ACC112 (cell line): ENCODE data around the gene WWTR1.

ENCODE experiments used
- H2AFZ ChIP-seq: fragments of 200-600 bp; sonication (generic); one replicate; pipeline ENCODE4 v1.6.0; 2017; ENCODE audit warnings: antibody characterized with exemption, low read length; ENCODE audit not compliant: unreplicated experiment
- H3K27ac ChIP-seq: fragments of 200-600 bp; sonication (generic); 2 replicates; pipeline ENCODE4 v1.5.1; 2014; ENCODE audit warnings: low read depth, mild to moderate bottlenecking, antibody characterized with exemption, low read length, moderate library complexity
- H3K27me3 ChIP-seq: fragments of 200-600 bp; sonication (generic); 2 replicates; pipeline ENCODE4 v1.6.1; 2014; ENCODE audit warnings: mild to moderate bottlenecking, antibody characterized with exemption, low read length, moderate library complexity, mixed read lengths; ENCODE audit not compliant: insufficient read depth
- H3K36me3 ChIP-seq: fragments of 200-600 bp; sonication (generic); 2 replicates; pipeline ENCODE4 v1.6.1; 2016; ENCODE audit warnings: mild to moderate bottlenecking, antibody characterized with exemption, low read length, moderate library complexity, mixed read lengths; ENCODE audit not compliant: insufficient read depth
- H3K4me1 ChIP-seq: fragments of 200-600 bp; sonication (generic); one replicate; pipeline ENCODE4 v1.6.1; 2016; ENCODE audit warnings: low read length, mixed read lengths; ENCODE audit not compliant: insufficient read depth, unreplicated experiment, control insufficient read depth
- H3K4me3 ChIP-seq: fragments of 200-600 bp; sonication (generic); 2 replicates; pipeline ENCODE4 v1.5.1; 2014; ENCODE audit warnings: mild to moderate bottlenecking, low read depth, low read length
- H3K79me2 ChIP-seq: fragments of 200-600 bp; sonication (generic); one replicate; pipeline ENCODE4 v1.6.0; 2016; ENCODE audit warnings: low read length; ENCODE audit not compliant: control insufficient read depth, unreplicated experiment, insufficient read depth

Gene WWTR1

DNA sequence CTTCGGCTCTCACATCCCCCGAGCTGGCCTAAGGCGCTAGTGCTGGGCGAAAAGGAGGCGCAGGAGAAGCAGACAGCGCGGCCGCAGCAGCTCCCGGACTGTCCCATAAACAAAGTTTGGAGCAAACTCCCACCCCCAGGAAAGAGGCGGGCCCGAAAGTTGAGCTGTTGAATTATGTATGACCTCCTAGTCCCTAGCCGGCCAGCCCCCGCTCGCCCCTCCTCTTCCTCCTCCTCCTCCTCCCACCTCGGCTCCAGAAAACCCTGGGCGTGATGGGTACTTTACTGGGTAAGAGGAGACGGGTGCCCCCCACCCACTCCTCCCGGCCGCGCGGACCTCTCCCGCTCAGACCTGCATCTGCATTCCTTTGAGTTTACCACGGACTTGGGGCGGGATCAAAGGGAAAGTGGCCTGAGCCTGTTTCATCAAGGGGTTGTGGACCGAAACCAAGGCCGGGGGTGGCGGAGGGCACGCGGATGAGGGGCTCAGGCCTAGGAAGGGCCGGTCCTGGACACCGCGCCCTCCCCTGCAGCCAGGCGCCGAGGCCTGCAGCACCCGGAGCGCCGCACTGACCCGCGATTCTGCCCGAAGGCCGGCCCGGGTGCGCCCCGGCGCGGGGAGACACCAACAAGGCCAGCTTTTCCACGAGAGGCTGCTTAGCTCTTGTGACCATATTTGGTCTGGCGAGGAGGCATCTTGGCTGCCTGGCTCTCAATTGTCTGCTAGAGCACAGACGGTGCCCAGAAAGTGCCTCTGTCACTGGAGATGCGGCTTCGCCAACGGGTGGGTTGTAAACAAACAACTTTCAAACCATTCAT, at the start of gene WWTR1:
TSS of gene WWTR1 (minus strand) at position 100 of the 818 bp plus-strand sequence. CDS start 719 bp downstream, outside the sequence.
- peak within 1 kb of the TSS; percentile 91 for H3K27ac ChIP-seq
- H2AFZ ChIP-seq: peak within 1 kb of the TSS; percentile 58
- peaks cover 42% of the 10 kb centered on the region for H3K79me2 ChIP-seq
- no peaks in the 10 kb centered on the region for H3K27me3 ChIP-seq
- H3K36me3 ChIP-seq: peaks cover 6% of the 10 kb centered on the region
- peak within 1 kb of the TSS; percentile 99 for H3K4me3 ChIP-seq
- peaks cover 44% of the 10 kb centered on the region for H3K4me1 ChIP-seq

DNA sequence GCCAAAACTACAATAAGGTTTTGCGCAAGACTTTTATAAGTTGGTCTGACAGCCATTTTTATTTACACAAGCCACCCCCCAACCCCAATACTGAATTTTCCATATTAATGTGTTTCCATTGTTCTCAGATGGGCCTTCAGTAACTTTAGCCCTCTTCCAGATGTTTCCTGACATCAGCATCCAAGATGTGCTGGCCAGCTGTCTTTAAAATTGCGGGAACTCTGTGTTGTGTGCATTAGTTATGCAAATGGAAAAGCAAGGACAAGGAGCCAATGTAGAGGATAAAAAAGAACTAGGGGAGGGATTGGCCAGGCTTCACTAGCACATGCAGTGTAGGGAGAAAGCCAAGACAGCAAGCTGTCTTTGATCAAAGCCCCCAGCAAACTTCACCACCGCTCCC, 49.1 kb upstream of the WWTR1 start:
- Histone ChIP-seq H3K4me1 (peaks cover 23% of the 10 kb centered on the region), H3K27me3 (no peaks in the 10 kb centered on the region), H3K79me2 (no peaks in the 10 kb centered on the region)

DNA sequence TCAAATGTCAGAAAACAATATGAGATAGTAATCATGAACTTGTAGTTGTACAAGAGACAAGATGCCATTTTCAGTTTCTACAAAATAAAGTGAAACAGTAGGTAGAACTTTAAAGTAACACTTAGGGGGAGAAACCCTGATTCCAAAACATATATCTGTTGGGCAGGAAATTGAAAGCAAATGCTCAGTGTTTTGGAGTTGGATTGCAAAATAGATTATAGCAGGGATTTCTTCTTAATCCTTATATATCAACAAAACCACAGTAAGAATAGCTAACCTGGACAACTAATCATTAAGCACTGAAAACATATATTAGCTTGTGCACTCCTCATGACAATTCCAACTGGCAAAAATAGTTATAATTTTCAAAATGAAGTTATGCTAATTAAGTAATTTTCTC, 47.6 kb upstream of the WWTR1 start:
- H3K4me3 ChIP-seq: no peak overlapping the region
- no peaks in the 10 kb centered on the region for H3K36me3 ChIP-seq
- peak overlapping the region; percentile 65 for H2AFZ ChIP-seq
- H3K4me1 ChIP-seq: peaks cover 24% of the 10 kb centered on the region
- no peaks in the 10 kb centered on the region for H3K27me3 ChIP-seq
- no peak overlapping the region for H3K27ac ChIP-seq
- no peaks in the 10 kb centered on the region for H3K79me2 ChIP-seq

More for the DNA sequence above, 49.1 kb upstream of the WWTR1 start:
- H3K36me3 ChIP-seq: no peaks in the 10 kb centered on the region
- no peak overlapping the region for H3K4me3 ChIP-seq
- no peak overlapping the region for H3K27ac ChIP-seq
- no peak overlapping the region for H2AFZ ChIP-seq

DNA sequence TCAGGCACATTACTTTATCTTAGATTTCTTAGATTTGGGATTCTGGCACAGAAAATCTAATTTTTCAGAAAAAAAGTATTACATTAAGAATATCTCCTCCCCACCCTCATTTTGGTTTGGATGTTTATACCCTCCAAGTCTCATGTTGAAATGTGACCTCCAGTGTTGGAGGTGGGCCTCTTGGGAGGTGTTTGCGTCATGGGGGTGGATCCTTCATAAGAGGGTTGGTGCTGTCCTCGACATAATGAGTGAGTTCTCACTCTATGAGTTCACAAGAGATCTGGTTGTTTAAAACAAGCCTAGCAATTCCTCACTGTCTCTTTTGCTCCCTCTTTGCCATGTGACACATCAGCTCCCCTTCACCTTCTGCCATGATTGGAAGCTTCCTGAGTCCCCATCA, 45.6 kb upstream of the WWTR1 start:
- Histone ChIP-seq H3K4me3 (no peak overlapping the region), H3K4me1 (peaks cover 24% of the 10 kb centered on the region), H2AFZ (peak overlapping the region; percentile 88), H3K27ac (peak overlapping the region; percentile 88), H3K79me2 (no peaks in the 10 kb centered on the region), H3K27me3 (no peaks in the 10 kb centered on the region), H3K36me3 (no peaks in the 10 kb centered on the region)

DNA sequence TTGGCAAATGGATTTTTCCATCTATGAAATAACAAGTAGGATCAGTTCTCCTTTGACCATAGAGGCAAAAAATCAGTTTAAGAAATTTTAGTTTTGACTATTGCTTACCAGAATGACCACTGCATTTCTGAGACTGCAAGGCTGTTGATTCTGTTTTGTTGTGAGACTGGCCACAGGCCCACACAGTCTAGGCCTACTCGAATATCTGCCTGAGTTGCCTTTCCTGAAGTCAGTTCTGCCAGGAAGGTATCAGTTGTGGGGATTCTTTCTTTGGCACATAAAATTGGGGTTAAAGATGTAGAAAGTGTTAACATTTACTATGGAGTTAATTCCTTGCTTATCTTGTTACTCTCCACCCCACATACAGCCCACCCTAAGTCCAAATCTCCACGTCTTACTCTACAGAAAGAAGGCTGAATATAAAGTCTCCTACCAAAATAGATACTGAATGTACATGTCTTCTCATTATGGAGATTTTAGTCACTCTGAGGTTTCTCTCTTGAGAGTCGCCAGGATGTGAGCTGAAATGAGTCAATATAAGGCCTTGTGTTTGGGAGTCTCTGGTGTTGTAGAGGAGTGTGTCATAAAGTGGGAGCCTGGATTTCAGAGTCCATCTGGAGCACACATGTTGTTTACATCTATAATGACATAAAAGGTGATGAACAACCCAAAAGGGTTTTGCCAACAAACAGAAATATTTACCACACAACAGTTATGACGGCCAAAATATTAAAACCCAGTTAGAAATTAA, 45.0 kb upstream of the WWTR1 start:
- H2AFZ ChIP-seq: peak overlapping the region; percentile 88
- H3K36me3 ChIP-seq: no peaks in the 10 kb centered on the region
- peak overlapping the region; percentile 88 for H3K27ac ChIP-seq
- no peaks in the 10 kb centered on the region for H3K27me3 ChIP-seq
- H3K79me2 ChIP-seq: no peaks in the 10 kb centered on the region
- H3K4me1 ChIP-seq: peaks cover 24% of the 10 kb centered on the region
- no peak overlapping the region for H3K4me3 ChIP-seq

DNA sequence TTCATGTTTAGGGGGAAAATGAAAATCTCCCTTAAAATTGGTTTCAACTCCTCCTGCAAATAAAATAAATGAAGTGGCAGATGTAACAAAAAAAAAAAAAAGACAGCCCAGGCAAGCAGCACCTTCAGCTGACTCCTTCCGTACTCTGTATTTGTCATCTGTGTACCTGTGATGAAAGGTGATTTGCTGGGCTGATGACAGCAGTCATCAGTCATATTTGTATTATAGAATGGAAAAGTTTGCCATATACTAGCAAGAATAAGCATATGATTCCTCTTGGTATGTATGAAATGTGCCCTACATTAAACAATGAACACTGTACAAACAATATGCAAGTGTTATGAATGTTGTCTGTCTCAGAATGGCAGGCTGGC, 44.1 kb upstream of the WWTR1 start:
- Histone ChIP-seq H3K36me3 (no peaks in the 10 kb centered on the region), H3K27me3 (no peaks in the 10 kb centered on the region), H2AFZ (no peak overlapping the region), H3K27ac (peak overlapping the region; percentile 30), H3K79me2 (no peaks in the 10 kb centered on the region), H3K4me1 (peaks cover 24% of the 10 kb centered on the region), H3K4me3 (no peak overlapping the region)

DNA sequence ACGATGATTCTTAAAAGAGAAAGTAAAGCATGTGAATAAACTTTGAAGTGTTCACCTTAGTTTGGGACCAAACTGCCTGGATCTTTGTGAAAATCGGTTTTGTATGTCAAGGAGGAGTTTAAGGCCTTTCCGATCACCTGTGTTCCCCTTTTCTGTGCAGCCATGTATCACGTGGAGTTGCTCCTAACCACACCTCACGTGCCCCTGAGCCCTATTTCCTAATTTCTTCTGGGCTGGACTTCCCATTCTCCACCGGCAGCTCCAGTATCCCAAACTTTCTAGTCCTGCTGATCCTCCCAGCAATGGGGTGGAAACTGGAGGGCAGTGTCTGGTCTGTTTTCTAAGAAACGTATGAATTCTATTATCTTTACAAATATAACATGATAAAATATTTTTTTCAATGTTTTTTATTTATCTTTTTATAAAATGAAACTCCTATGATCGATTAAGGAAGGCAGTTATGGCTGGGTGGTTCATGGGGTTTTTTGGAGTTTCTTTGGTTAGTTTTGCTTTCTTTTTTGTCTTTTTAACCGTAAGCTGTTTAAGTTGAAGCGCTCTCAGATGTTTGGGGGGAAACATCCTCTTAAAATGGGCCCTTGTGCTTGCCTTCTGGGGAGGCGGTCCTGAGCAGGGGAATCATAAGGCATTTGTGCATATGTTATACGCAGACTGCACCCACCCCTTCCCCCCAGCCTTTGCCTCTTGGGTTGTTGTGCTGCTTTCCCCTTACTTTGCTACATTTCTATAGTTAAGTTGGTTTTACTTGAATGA, 43.6 kb upstream of the WWTR1 start:
- Histone ChIP-seq H3K79me2 (no peaks in the 10 kb centered on the region), H3K4me3 (peak overlapping the region; percentile 61), H3K4me1 (peaks cover 24% of the 10 kb centered on the region), H2AFZ (peak overlapping the region; percentile 54), H3K27ac (no peak overlapping the region), H3K27me3 (no peaks in the 10 kb centered on the region), H3K36me3 (no peaks in the 10 kb centered on the region)

DNA sequence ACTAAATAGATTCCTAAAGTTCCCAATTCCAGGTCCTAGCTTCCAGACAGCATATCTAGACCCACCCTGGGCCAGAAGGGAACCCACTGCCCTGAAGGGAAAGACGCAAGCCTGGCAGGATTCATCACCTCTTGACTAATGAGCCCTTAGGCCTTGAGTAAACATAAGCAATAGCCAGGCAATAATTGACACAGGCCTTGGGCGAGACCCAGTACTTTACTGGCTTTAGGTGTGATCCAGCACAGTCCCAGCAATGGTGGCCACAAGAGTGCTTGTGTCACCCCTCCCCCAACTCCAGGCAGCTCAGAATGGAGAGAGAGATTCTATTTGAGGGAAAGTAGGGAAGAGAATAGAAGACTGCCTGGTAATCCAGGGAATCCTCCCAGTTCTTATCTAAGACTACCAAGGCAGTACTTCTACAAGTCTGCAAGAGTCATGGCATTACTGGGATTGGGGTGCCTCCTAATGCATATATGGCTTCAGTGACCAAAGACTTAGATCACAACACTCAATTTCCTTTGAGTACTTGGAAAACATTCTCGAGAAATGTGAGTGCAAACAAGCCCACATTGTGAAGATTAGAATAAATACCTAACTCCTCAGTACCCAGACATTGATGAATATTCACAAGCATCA, 30.4 kb upstream of the WWTR1 start:
- H3K4me1 ChIP-seq: no peaks in the 10 kb centered on the region
- H3K36me3 ChIP-seq: no peaks in the 10 kb centered on the region
- H3K27ac ChIP-seq: no peak overlapping the region
- H3K79me2 ChIP-seq: no peaks in the 10 kb centered on the region
- no peak overlapping the region for H2AFZ ChIP-seq
- H3K4me3 ChIP-seq: no peak overlapping the region
- H3K27me3 ChIP-seq: no peaks in the 10 kb centered on the region

DNA sequence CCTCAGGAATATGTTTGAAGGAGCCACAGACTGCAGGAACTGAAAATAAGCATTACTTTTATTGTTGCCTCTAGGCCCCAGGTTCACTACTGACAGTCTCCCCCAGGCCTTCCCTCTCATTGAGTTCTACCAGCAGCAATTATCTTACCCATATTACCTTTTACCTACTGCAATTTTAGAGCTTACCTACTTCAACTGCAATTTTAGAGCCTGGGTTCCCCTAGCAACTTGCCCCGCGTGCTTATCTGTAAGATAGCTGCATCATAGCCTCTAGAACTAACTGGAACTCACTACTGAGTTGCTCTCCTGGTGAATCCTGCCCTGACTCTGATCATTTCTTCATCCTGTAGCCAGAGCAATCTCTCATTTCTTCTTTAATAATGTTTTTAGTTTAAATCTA, 29.2 kb upstream of the WWTR1 start:
- no peaks in the 10 kb centered on the region for H3K79me2 ChIP-seq
- H3K36me3 ChIP-seq: no peaks in the 10 kb centered on the region

DNA sequence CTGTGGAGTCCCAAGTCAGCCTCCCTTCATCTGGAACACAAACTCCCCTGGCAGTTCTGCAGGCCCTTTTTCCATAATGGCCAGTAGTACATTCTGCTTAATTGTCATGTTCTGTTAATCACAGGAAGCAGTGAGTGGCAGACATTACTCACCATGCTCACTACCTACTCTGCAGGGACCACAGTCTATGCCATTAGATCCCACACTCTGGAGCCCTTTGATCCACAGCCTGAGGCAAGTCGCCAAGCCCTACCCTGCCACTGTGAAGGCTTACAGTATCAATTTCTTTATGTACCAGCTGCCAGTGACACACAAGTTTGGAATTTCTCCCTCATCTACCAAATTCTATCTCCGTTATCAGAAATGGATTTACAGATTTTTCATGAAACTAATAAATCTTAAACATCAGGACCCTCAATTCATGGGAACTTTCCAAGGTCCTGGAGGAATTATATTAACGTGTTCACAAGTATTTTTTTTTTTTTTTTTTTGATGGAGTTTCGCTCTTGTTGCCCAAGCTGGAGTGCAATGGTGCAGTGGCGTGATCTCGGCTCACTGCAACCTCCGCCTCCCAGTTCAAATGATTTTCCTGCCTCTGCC, 20.6 kb upstream of the WWTR1 start:
- Histone ChIP-seq H3K4me3 (no peak overlapping the region), H3K4me1 (no peaks in the 10 kb centered on the region), H2AFZ (no peak overlapping the region), H3K27ac (no peak overlapping the region), H3K36me3 (no peaks in the 10 kb centered on the region), H3K27me3 (no peaks in the 10 kb centered on the region), H3K79me2 (no peaks in the 10 kb centered on the region)

More for the DNA sequence above, 29.2 kb upstream of the WWTR1 start:
- Histone ChIP-seq H3K4me3 (no peak overlapping the region), H3K27ac (no peak overlapping the region), H3K27me3 (no peaks in the 10 kb centered on the region), H3K4me1 (no peaks in the 10 kb centered on the region), H2AFZ (no peak overlapping the region)
